H9 (cell line): ENCODE measurements around the gene HMGN2. TPM values are rescaled to one million over a fixed set of nuclear protein-coding genes. Genes with fewer than 3 reads are reported as not detected.

ENCODE experiments used
- DNase-seq: peaks from one replicate; pipeline ENCODE4 v3.0.0-alpha.2; 2017
- H2AFZ ChIP-seq: one replicate; pipeline ENCODE4 v1.6.1; 2013; ENCODE audit warnings: mild to moderate bottlenecking, low read length, control low read depth, moderate library complexity
- H2AK5ac ChIP-seq: 2 replicates; pipeline ENCODE4 v1.6.1; 2013; ENCODE audit warnings: low read length, control low read depth, mixed read lengths; ENCODE audit not compliant: insufficient read length
- H2BK120ac ChIP-seq: one replicate; pipeline ENCODE4 v1.6.1; 2013; ENCODE audit warnings: low read depth, mild to moderate bottlenecking, low read length, control low read depth, inconsistent platforms; ENCODE audit not compliant: poor library complexity, severe bottlenecking
- H2BK12ac ChIP-seq: 2 replicates; pipeline ENCODE4 v1.6.1; 2013; ENCODE audit warnings: low read length, control low read depth, mixed read lengths, low read depth; ENCODE audit not compliant: insufficient read length
- H2BK15ac ChIP-seq: 2 replicates; pipeline ENCODE4 v1.6.1; 2013; ENCODE audit warnings: low read depth, low read length, control low read depth
- H2BK20ac ChIP-seq: one replicate; pipeline ENCODE4 v1.6.1; 2013; ENCODE audit warnings: low read depth, mild to moderate bottlenecking, low read length, control low read depth, inconsistent platforms; ENCODE audit not compliant: poor library complexity, severe bottlenecking
- H2BK5ac ChIP-seq: 2 replicates; pipeline ENCODE4 v1.6.1; 2013; ENCODE audit warnings: low read length, control low read depth, mixed read lengths; ENCODE audit not compliant: insufficient read length
- H3K14ac ChIP-seq: 2 replicates; pipeline ENCODE4 v1.6.1; 2013; ENCODE audit warnings: low read length, control low read depth; ENCODE audit not compliant: insufficient read depth
- H3K18ac ChIP-seq: 2 replicates; pipeline ENCODE4 v1.6.1; 2013; ENCODE audit warnings: low read depth, mild to moderate bottlenecking, mixed read lengths, low read length, control low read depth; ENCODE audit not compliant: insufficient read length
- H3K23ac ChIP-seq: 2 replicates; pipeline ENCODE4 v1.6.1; 2013; ENCODE audit warnings: low read length, control low read depth, mixed read lengths, low read depth; ENCODE audit not compliant: insufficient read length
- H3K23me2 ChIP-seq: 2 replicates; pipeline ENCODE4 v1.6.1; 2013; ENCODE audit warnings: low read depth, mild to moderate bottlenecking, mixed read lengths, low read length, control low read depth; ENCODE audit not compliant: insufficient read length, poor library complexity, severe bottlenecking
- H3K27ac ChIP-seq: 2 replicates; pipeline ENCODE4 v1.5.1; 2013; ENCODE audit warnings: low read length, control low read depth, mixed read lengths, low read depth; ENCODE audit not compliant: insufficient read length
- H3K27me3 ChIP-seq: 2 replicates; pipeline ENCODE4 v1.6.1; 2013; ENCODE audit warnings: low read length, control low read depth, inconsistent platforms; ENCODE audit not compliant: insufficient read depth
- H3K4ac ChIP-seq: 2 replicates; pipeline ENCODE4 v1.6.1; 2013; ENCODE audit warnings: low read depth, mild to moderate bottlenecking, control low read depth, inconsistent platforms, low read length, moderate library complexity
- H3K4me1 ChIP-seq: 2 replicates; pipeline ENCODE4 v1.6.1; 2013; ENCODE audit warnings: low read length, control low read depth, inconsistent platforms; ENCODE audit not compliant: insufficient read depth
- H3K4me2 ChIP-seq: 2 replicates; pipeline ENCODE4 v1.6.1; 2013; ENCODE audit warnings: low read length, control low read depth, mixed read lengths; ENCODE audit not compliant: insufficient read length, insufficient read depth
- H3K56ac ChIP-seq: 2 replicates; pipeline ENCODE4 v1.6.1; 2013; ENCODE audit warnings: low read depth, mild to moderate bottlenecking, mixed read lengths, low read length, control low read depth; ENCODE audit not compliant: insufficient read length
- H3K79me1 ChIP-seq: 2 replicates; pipeline ENCODE4 v1.6.1; 2013; ENCODE audit warnings: low read depth, mild to moderate bottlenecking, moderate library complexity, low read length, control low read depth, inconsistent platforms; ENCODE audit not compliant: insufficient read depth, poor library complexity, severe bottlenecking
- H3K79me2 ChIP-seq: 2 replicates; pipeline ENCODE4 v1.6.1; 2013; ENCODE audit warnings: low read length, control low read depth, inconsistent platforms; ENCODE audit not compliant: insufficient read depth
- H3K9ac ChIP-seq: 2 replicates; pipeline ENCODE4 v1.6.1; 2013; ENCODE audit warnings: low read length, control low read depth, mixed read lengths; ENCODE audit not compliant: insufficient read length; ENCODE audit errors: extremely low read depth
- H3K9me3 ChIP-seq: one replicate; pipeline ENCODE4 v1.6.1; 2013; ENCODE audit warnings: low read depth, low read length, inconsistent platforms; ENCODE audit not compliant: control insufficient read depth
- H3T11ph ChIP-seq: one replicate; pipeline ENCODE4 v1.6.1; 2013; ENCODE audit warnings: mild to moderate bottlenecking, low read length, control low read depth, inconsistent platforms
- H4K20me1 ChIP-seq: one replicate; pipeline ENCODE4 v1.6.1; 2013; ENCODE audit not compliant: control insufficient read depth, insufficient read length, insufficient read depth
- H4K5ac ChIP-seq: 2 replicates; pipeline ENCODE4 v1.6.1; 2013; ENCODE audit warnings: low read depth, mild to moderate bottlenecking, mixed read lengths, low read length, control low read depth; ENCODE audit not compliant: insufficient read length
- H4K8ac ChIP-seq: replicated peaks from 2 replicates; pipeline ENCODE4 v1.6.1; 2013; ENCODE audit warnings: low read length, control low read depth, mixed read lengths, low read depth; ENCODE audit not compliant: insufficient read length
- H4K91ac ChIP-seq: 2 replicates; pipeline ENCODE4 v1.6.1; 2013; ENCODE audit warnings: low read depth, mild to moderate bottlenecking, moderate library complexity, mixed read lengths, low read length, control low read depth; ENCODE audit not compliant: insufficient read length
- H3K27ac Mint-ChIP-seq, 3 experiments: 2 replicates in 2 of 3; 3 replicates in 1 of 3; pipeline ENCODE4 v1.8.0; 2020 to 2021; ENCODE audit warnings: mixed read lengths in 3 of 3, mild to moderate bottlenecking in 1 of 3, moderate library complexity in 1 of 3
- H3K27me3 Mint-ChIP-seq: 2 replicates; pipeline ENCODE4 v1.8.0; 2021; ENCODE audit warnings: low read depth, mild to moderate bottlenecking, moderate library complexity, mixed read lengths
- H3K36me3 Mint-ChIP-seq, 3 experiments: 2 replicates in 2 of 3; 3 replicates in 1 of 3; pipeline ENCODE4 v1.8.0; 2020 to 2021; ENCODE audit warnings: low read depth in 3 of 3, mixed read lengths in 3 of 3; ENCODE audit not compliant: insufficient read depth in 1 of 3
- H3K4me1 Mint-ChIP-seq, 2 experiments: 2 replicates each; pipeline ENCODE4 v1.8.0; 2020; ENCODE audit warnings: mixed read lengths in 2 of 2
- H3K4me3 Mint-ChIP-seq, 2 experiments: 2 replicates in 1 of 2; 3 replicates in 1 of 2; pipeline ENCODE4 v1.8.0; 2020 to 2021; ENCODE audit warnings: mild to moderate bottlenecking in 2 of 2, mixed read lengths in 2 of 2, moderate library complexity in 1 of 2
- H3K9me3 Mint-ChIP-seq, 2 experiments: 2 replicates in 1 of 2; 3 replicates in 1 of 2; pipeline ENCODE4 v1.8.0; 2020; ENCODE audit warnings: mild to moderate bottlenecking in 2 of 2, mixed read lengths in 2 of 2, moderate library complexity in 1 of 2
- CTCF ChIP-seq: fragments of 200-600 bp; sonication (generic); conservative IDR thresholded peaks from 3 replicates; pipeline ENCODE4 v1.8.0; 2021; ENCODE audit warnings: antibody characterized with exemption, mild to moderate bottlenecking
- WGBS: extraction: QIAGEN DNeasy Blood & Tissue Kit; methylation state at CpG from one replicate; pipeline ENCODE4 v1.1.7; 2013; ENCODE audit warnings: missing lambda C conversion rate, low lambda C conversion rate, mixed read lengths; ENCODE audit not compliant: insufficient read length; ENCODE audit errors: extremely low coverage; 5-methylcytosine and 5-hydroxymethylcytosine counted together
- total RNA-seq: library from RNA; stranded (reverse); gene quantifications from 2 replicates; pipeline ENCODE4 v1.2.1, GENCODE V29; 2021

HMGN2 gene
- total RNA-seq, 1 experiment from 2014 or later: 622 TPM

DNA sequence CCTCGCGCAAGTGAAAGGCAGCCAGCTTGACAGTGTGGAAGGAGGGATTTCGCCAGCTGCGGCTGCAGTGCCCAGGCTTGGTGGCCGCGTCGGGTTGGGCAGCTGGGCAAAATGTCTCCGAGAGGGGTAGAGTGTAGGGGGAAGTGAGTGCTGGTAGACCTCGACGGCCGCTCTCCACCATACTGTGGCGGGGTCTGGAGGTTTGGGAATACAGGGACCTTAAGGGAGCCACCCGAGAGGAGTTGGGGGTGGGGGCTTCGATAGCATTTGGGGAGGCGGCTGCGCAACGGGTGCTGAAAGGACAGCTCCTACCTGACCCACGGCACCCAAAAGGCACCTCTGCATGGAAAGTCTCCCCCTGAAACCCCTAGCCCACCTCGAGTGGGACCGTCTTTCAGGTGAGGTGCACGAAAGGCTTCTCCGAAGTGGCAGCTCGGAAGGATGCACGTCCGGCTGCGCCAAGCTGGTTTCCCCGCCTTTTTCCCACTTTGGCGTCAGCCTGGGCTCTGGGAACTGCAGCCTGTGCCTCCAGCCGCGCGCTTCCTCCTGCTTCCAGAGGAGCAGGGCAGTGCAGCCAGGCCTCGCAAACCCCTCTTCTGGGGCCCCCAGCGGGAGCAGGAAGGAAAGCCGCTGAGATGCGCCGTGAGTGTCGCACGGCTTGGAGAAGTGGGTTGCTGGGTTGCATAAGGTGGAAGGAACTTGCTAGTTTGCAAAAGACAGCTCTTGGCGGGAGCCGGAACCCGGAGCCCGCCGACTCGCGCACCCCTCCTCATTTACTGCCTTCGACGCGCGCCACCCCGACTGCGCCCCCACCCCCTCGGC, 531 bp upstream of the HMGN2 start:
- Histone ChIP-seq H3K23ac (no peak overlapping the region), H3K9me3 (no peaks in the 10 kb centered on the region), H2AK5ac (no peak overlapping the region), H3K23me2 (peaks cover 10% of the 10 kb centered on the region), H4K20me1 (no peaks in the 10 kb centered on the region), H2BK120ac (no peak overlapping the region), H3K4ac (no peak overlapping the region), H3K79me2 (peaks cover 4% of the 10 kb centered on the region; the same call in 1 of the 2 replicates), H2BK15ac (no peak overlapping the region), H3K18ac (peak overlapping the region; percentile 67), H3K14ac (0 out of 2 replicates have a peak overlapping the region, but pooled peaks have one; percentile 4), H3K79me1 (no peaks in the 10 kb centered on the region), H3K27me3 (no peaks in the 10 kb centered on the region), H4K5ac (no peak overlapping the region), H2AFZ (no peak overlapping the region), H4K8ac (no peak overlapping the region), H2BK20ac (no peak overlapping the region), H3K9ac (peak overlapping the region; percentile 37), H3T11ph (no peak overlapping the region), H3K4me2 (peak overlapping the region; percentile 59), H2BK5ac (no peak overlapping the region), H3K56ac (no peak overlapping the region), H2BK12ac (no peak overlapping the region), H4K91ac (no peak overlapping the region), H3K4me1 (no peaks in the 10 kb centered on the region; the same call in 1 of the 2 replicates), H3K27ac (no peak overlapping the region)
- DNase-seq: peak; percentile 85
- Mint-ChIP-seq H3K9me3 (no peaks in the 10 kb centered on the region), H3K4me3 (peak overlapping the region; percentile 88 to 90), H3K4me1 (peaks cover 31 to 43% of the 10 kb centered on the region in 2 experiments), H3K36me3 (peaks cover 41 to 67% (median 66%) of the 10 kb centered on the region in 3 experiments), H3K27me3 (no peaks in the 10 kb centered on the region; the same call in 1 of the 2 replicates), H3K27ac (peak overlapping the region; percentile 63 to 99 (median 82); a peak in 5 of 7 replicates)
- WGBS: no CpG with 5 or more reads among the region's 52 CpGs
- no peak; the same call in 2 of the 3 replicates for TF ChIP-seq CTCF
